SK-N-SH treated with all-trans-retinoic acid at 6 μM for 48 hours (cell line): ENCODE measurements around the gene ZBTB40.

Experiments used
- CREB5 ChIP-seq: fragments of 250-450 bp; sonication (Bioruptor Pico); IDR thresholded peaks from 2 replicates; pipeline ENCODE4 v1.5.1; 2020; ENCODE audit warnings: low read depth, mild to moderate bottlenecking, moderate library complexity
- PATZ1 ChIP-seq: fragments of 250-450 bp; sonication (Bioruptor Pico); IDR thresholded peaks from 2 replicates; pipeline ENCODE4 v1.8.0; 2020; ENCODE audit warnings: mild to moderate bottlenecking, moderate library complexity, borderline replicate concordance
- TOX ChIP-seq: fragments of 250-450 bp; sonication (Bioruptor Pico); IDR thresholded peaks from 2 replicates; pipeline ENCODE4 v1.8.0; 2021; ENCODE audit warnings: mild to moderate bottlenecking, moderate library complexity, borderline replicate concordance
- ZFP30 ChIP-seq: fragments of 450-650 bp; formaldehyde crosslinking; IDR thresholded peaks from 2 replicates; pipeline ENCODE4 v1.5.0; 2022; ENCODE audit warnings: mild to moderate bottlenecking, moderate library complexity
- ZNF8 ChIP-seq: fragments of 450-650 bp; formaldehyde crosslinking; IDR thresholded peaks from 2 replicates; pipeline ENCODE4 v1.5.0; 2020; ENCODE audit warnings: mild to moderate bottlenecking, moderate library complexity
- TF ChIP-seq, protein P1 (sequence below): fragments of 250-450 bp; sonication (Bioruptor Pico); IDR thresholded peaks from 2 replicates; pipeline ENCODE4 v1.8.0; 2021; ENCODE audit warnings: low read depth, mild to moderate bottlenecking, moderate library complexity, borderline replicate concordance

GRCh38 chr1:22411589-22411988 is 40.1 kb upstream of the ZBTB40 start:
- TF ChIP-seq, protein P1, sequence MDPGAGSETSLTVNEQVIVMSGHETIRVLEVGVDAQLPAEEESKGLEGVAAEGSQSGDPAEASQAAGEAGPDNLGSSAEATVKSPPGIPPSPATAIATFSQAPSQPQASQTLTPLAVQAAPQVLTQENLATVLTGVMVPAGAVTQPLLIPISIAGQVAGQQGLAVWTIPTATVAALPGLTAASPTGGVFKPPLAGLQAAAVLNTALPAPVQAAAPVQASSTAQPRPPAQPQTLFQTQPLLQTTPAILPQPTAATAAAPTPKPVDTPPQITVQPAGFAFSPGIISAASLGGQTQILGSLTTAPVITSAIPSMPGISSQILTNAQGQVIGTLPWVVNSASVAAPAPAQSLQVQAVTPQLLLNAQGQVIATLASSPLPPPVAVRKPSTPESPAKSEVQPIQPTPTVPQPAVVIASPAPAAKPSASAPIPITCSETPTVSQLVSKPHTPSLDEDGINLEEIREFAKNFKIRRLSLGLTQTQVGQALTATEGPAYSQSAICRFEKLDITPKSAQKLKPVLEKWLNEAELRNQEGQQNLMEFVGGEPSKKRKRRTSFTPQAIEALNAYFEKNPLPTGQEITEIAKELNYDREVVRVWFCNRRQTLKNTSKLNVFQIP: no peak
- TF ChIP-seq PATZ1 (CRISPR knock-in tag) (no peak), ZFP30 (CRISPR knock-in tag) (no peak), TOX (CRISPR knock-in tag) (no peak), ZNF8 (CRISPR knock-in tag) (no peak), CREB5 (CRISPR knock-in tag) (no peak)
